ENCODE measurements around the gene DIRAS3.

GRCh38 chr1:68087184-68087583, 36.8 kb upstream of the DIRAS3 start:
- TF ChIP-seq POLR2A (IDR thresholded peaks at IDR 0.05) (no peak), CTCF (IDR thresholded peaks at IDR 0.05) (no peak)

All from Peyer's patch (tissue), 4 donors.